Transverse colon (tissue), 4 donors: ENCODE data around the gene CEP44. TPM values are rescaled to one million over a fixed set of nuclear protein-coding genes. Genes with fewer than 3 reads are reported as not detected.

ENCODE experiments used
- DNase-seq: peaks from one replicate; pipeline ENCODE4 v3.0.0-alpha.2; 2019
- H3K27ac ChIP-seq, 4 donors: fragments of 200-600 bp; sonication (generic); 2 replicates each; pipeline ENCODE4 v1.5.1; 2016 to 2018; ENCODE audit warnings: inconsistent platforms in 4 of 4
- H3K27me3 ChIP-seq: fragments of 200-600 bp; sonication (generic); 2 replicates; pipeline ENCODE4 v1.5.1; 2017; ENCODE audit warnings: inconsistent platforms
- H3K36me3 ChIP-seq, 4 donors: fragments of 200-600 bp; sonication (generic); 2 replicates each; pipeline ENCODE4 v1.5.1; 2017 to 2019; ENCODE audit warnings: inconsistent platforms in 4 of 4
- H3K4me1 ChIP-seq, 4 donors: fragments of 200-600 bp; sonication (generic); 2 replicates each; pipeline ENCODE4 v1.5.1; 2017 to 2020; ENCODE audit warnings: inconsistent platforms in 4 of 4
- H3K4me3 ChIP-seq, 4 donors: fragments of 200-600 bp; sonication (generic); 1 replicate in 1 of 4; 2 replicates in 3 of 4; pipeline versions ENCODE4 v1.5.1 to v1.6.1; 2017 to 2019; ENCODE audit warnings: inconsistent platforms in 4 of 4
- H3K9me3 ChIP-seq, 2 donors: fragments of 200-600 bp; sonication (generic); 2 replicates each; pipeline ENCODE4 v1.5.1; 2017 to 2019; ENCODE audit warnings: inconsistent platforms in 2 of 2
- CTCF ChIP-seq, 5 experiments: fragments of 200-600 bp in 3 of 5; fragments of 450-650 bp in 2 of 5; sonication (generic) in 3 of 5; IDR thresholded peaks; 1 replicate in 2 of 5; 2 replicates in 3 of 5; pipeline ENCODE4 v1.5.1; 2016 to 2017; ENCODE audit warnings: antibody characterized with exemption in 5 of 5, inconsistent platforms in 3 of 5, mild to moderate bottlenecking in 2 of 5, moderate library complexity in 1 of 5
- EP300 ChIP-seq: sonication (generic); formaldehyde crosslinking; IDR thresholded peaks from one replicate; pipeline ENCODE4 v1.6.1; 2017; ENCODE audit warnings: antibody characterized with exemption, low read depth
- POLR2A ChIP-seq: fragments of 450-650 bp; IDR thresholded peaks from one replicate; pipeline ENCODE4 v1.6.1; 2016; ENCODE audit warnings: antibody characterized with exemption, mild to moderate bottlenecking, moderate library complexity
- POLR2AphosphoS5 ChIP-seq, 3 donors: sonication (generic); formaldehyde crosslinking; IDR thresholded peaks; one replicate each; pipeline ENCODE4 v1.6.1; 2016; ENCODE audit warnings: antibody characterized with exemption in 3 of 3
- WGBS, 2 donors: methylation state at CpG; one replicate each; pipeline ENCODE4 v1.1.5; 2018; ENCODE audit warnings: low coverage in 1 of 2; 5-methylcytosine and 5-hydroxymethylcytosine counted together
- in situ Hi-C, 4 donors: fragments of 200-750 bp; cut with MboI; loops; one replicate each; pipeline versions ENCODE4 v1.15.0 to v1.15.1; 2017; ENCODE audit warnings: low sequenced_read_pairs in 3 of 4, low pct_ligation_motif_present in 1 of 4, low pct_unique_long_range_greater_than_20kb in 1 of 4
- intact Hi-C: fragments of 100-400 bp; cut with DNase I; formaldehyde crosslinking; loops from one replicate; pipeline ENCODE4 v1.15.1; 2023; ENCODE audit warnings: low total_unique reads
- total RNA-seq, 4 donors: library from RNA; depleted of rRNA; stranded (reverse); fragments of >200 nt; gene quantifications; one replicate each; pipeline ENCODE4 v1.1.0, GENCODE V29; 2016

The CEP44 gene
- total RNA-seq, 4 donors from 2014 or later = 13.5 to 40.6 (median 24.4) TPM

GRCh38 chr4:174314770-174315169 is 31.1 kb downstream of the CEP44 start:
- H3K27me3 ChIP-seq = no peaks in the 10 kb centered on the region
- H3K4me1 ChIP-seq = peaks cover 0 to 4% (median 0%) of the 10 kb centered on the region in 4 donors
- DNase-seq = no peak
- intact Hi-C loops (no loop called here), in situ Hi-C loops (loop anchor here in 2 of 4 donors (10.0 to 25.0 kb wide), 3 partner anchors 90 to 902 kb away; no protein-coding TSS in a partner anchor)
- TF ChIP-seq POLR2A = no peak
- no peak for TF ChIP-seq POLR2AphosphoS5 (IDR thresholded peaks at IDR 0.05)
- no peak for TF ChIP-seq CTCF (IDR thresholded peaks at IDR 0.05)
- no peak for TF ChIP-seq EP300
- WGBS, 2 donors = 70 to 72% methylated on average over 3 of the region's 3 CpGs
- peaks cover 0 to 21% (median 9%) of the 10 kb centered on the region in 4 donors for H3K36me3 ChIP-seq
- H3K4me3 ChIP-seq = no peak overlapping the region
- H3K9me3 ChIP-seq = no peaks in the 10 kb centered on the region
- H3K27ac ChIP-seq = no peak overlapping the region

GRCh38 chr4:174316546-174316945 is 32.8 kb downstream of the CEP44 start:
- H3K4me3 ChIP-seq = no peak overlapping the region
- no peak for DNase-seq
- H3K9me3 ChIP-seq = no peaks in the 10 kb centered on the region
- peaks cover 0 to 9% (median under 1%) of the 10 kb centered on the region in 4 donors for H3K36me3 ChIP-seq
- in situ Hi-C loops = loop anchor here in 2 of 4 donors (10.0 to 25.0 kb wide), 3 partner anchors 92 to 904 kb away; no protein-coding TSS in a partner anchor
- H3K27me3 ChIP-seq = no peaks in the 10 kb centered on the region
- 63 to 71% methylated on average over 1 of the region's 1 CpG for WGBS, 2 donors
- peaks cover 0 to 4% (median 0%) of the 10 kb centered on the region in 4 donors for H3K4me1 ChIP-seq
- intact Hi-C loops = no loop called here
- no peak overlapping the region for H3K27ac ChIP-seq
- TF ChIP-seq POLR2AphosphoS5 (IDR thresholded peaks at IDR 0.05) (no peak), CTCF (IDR thresholded peaks at IDR 0.05) (no peak), POLR2A (no peak), EP300 (no peak)

GRCh38 chr4:174316954-174317353 is 33.2 kb downstream of the CEP44 start:
- intact Hi-C loops = no loop called here
- Histone ChIP-seq H3K4me1 (peaks cover 0 to 4% (median 0%) of the 10 kb centered on the region in 4 donors), H3K27ac (no peak overlapping the region), H3K36me3 (peaks cover 0 to 7% (median 0%) of the 10 kb centered on the region in 4 donors), H3K4me3 (no peak overlapping the region), H3K27me3 (no peaks in the 10 kb centered on the region), H3K9me3 (no peaks in the 10 kb centered on the region)
- TF ChIP-seq POLR2A = no peak
- TF ChIP-seq EP300 = no peak
- no peak for TF ChIP-seq POLR2AphosphoS5 (IDR thresholded peaks at IDR 0.05)
- TF ChIP-seq CTCF (IDR thresholded peaks at IDR 0.05) = no peak
- in situ Hi-C loops = loop anchor here in 2 of 4 donors (10.0 to 25.0 kb wide), 3 partner anchors 92 to 905 kb away; no protein-coding TSS in a partner anchor
- 46 to 93% methylated on average over 2 of the region's 2 CpGs for WGBS, 2 donors
- no peak for DNase-seq

GRCh38 chr4:174317531-174317930 is 33.8 kb downstream of the CEP44 start:
- Histone ChIP-seq H3K4me3 (no peak overlapping the region), H3K9me3 (no peaks in the 10 kb centered on the region), H3K4me1 (peaks cover 0 to 4% (median 0%) of the 10 kb centered on the region in 4 donors), H3K36me3 (peaks cover 0 to 4% (median 0%) of the 10 kb centered on the region in 4 donors), H3K27me3 (no peaks in the 10 kb centered on the region), H3K27ac (no peak overlapping the region)
- no peak for TF ChIP-seq CTCF (IDR thresholded peaks at IDR 0.05)
- no peak for TF ChIP-seq EP300
- TF ChIP-seq POLR2A = no peak
- TF ChIP-seq POLR2AphosphoS5 (IDR thresholded peaks at IDR 0.05) = no peak
- intact Hi-C loops (no loop called here), in situ Hi-C loops (loop anchor here in 2 of 4 donors (10.0 to 25.0 kb wide), 3 partner anchors 93 to 905 kb away; no protein-coding TSS in a partner anchor)
- DNase-seq = no peak
